GM12878 (cell line): Measurements from ENCODE around the gene DSTN. TPM values are rescaled to one million over a fixed set of nuclear protein-coding genes. Genes with fewer than 3 reads are reported as not detected.

Source experiments
- ATAC-seq: fragments of 200-7000 bp; cut with Tn5 transposase; 3 replicates; pipeline ENCODE4 v1.9.1; 2020; ENCODE audit warnings: mild to moderate bottlenecking, moderate library complexity
- BruUV-seq: library from RNA; stranded (reverse); fragments of 400-500 nt; replicated peaks from 2 replicates; lab custom pipeline; 2021; lab: Mats Ljungman, UMichigan
- CTCF ChIA-PET: fragments of 300-600 bp; sonication (Branson Sonifier 250); formaldehyde crosslinking; extraction: SDS; loops from one replicate; lab custom pipeline; 2021; ENCODE audit warnings: inconsistent platforms; lab: Yijun Ruan, JAX
- POLR2A ChIA-PET: fragments of 350-600 bp; formaldehyde crosslinking; extraction: SDS; loops from one replicate; lab custom pipeline; 2021; ENCODE audit warnings: inconsistent platforms; lab: Charles Lee
- RAD21 ChIA-PET: fragments of 300-600 bp; sonication (Branson Sonifier 250); formaldehyde crosslinking; loops from one replicate; lab custom pipeline; 2023; ENCODE audit warnings: antibody characterized with exemption; ENCODE audit not compliant: unreplicated experiment; lab: Charles Lee
- SMC1A ChIA-PET: fragments of 300-600 bp; sonication (Branson Sonifier 250); formaldehyde crosslinking; loops from one replicate; lab custom pipeline; 2023; ENCODE audit not compliant: unreplicated experiment, uncharacterized antibody; lab: Charles Lee
- DNase-seq: peaks from one replicate; pipeline ENCODE4 v3.0.0-alpha.2; 2011; ENCODE audit warnings: low read depth, low spot score
- FAIRE-seq: peaks from 3 replicates; lab custom pipeline; 2011; peaks lifted over from hg19 to GRCh38; lab: Jason Lieb, UNC
- H2AFZ ChIP-seq: 2 replicates; pipeline ENCODE4 v1.6.0; 2011; ENCODE audit warnings: low read depth, low read length, control low read depth; ENCODE audit not compliant: control insufficient read depth
- H3K27ac ChIP-seq: 2 replicates; pipeline ENCODE4 v1.5.1; 2011; ENCODE audit warnings: control low read depth; ENCODE audit not compliant: control insufficient read depth, insufficient read depth
- H3K27me3 ChIP-seq, 2 experiments: replicated peaks in 1 of 2; 2 replicates each; pipeline versions ENCODE4 v1.6.0 to v1.6.1; 2011; ENCODE audit warnings: low read length in 1 of 2; ENCODE audit not compliant: control insufficient read depth in 2 of 2, insufficient read depth in 2 of 2
- H3K36me3 ChIP-seq, 2 experiments: 2 replicates each; pipeline ENCODE4 v1.5.1; 2011; ENCODE audit warnings: low read length in 1 of 2; ENCODE audit not compliant: control insufficient read depth in 2 of 2, insufficient read depth in 2 of 2
- H3K4me1 ChIP-seq: 2 replicates; pipeline ENCODE4 v1.6.1; 2011; ENCODE audit warnings: mild to moderate bottlenecking, low read length, moderate library complexity, mixed read lengths; ENCODE audit not compliant: control insufficient read depth, insufficient read depth
- H3K4me2 ChIP-seq: 2 replicates; pipeline ENCODE4 v1.6.0; 2011; ENCODE audit warnings: control low read depth; ENCODE audit not compliant: control insufficient read depth, insufficient read depth
- H3K4me3 ChIP-seq: fragments of 200-600 bp; sonication (generic); 2 replicates; pipeline ENCODE4 v1.5.1; 2016
- H3K79me2 ChIP-seq: 2 replicates; pipeline ENCODE4 v1.6.0; 2011; ENCODE audit warnings: low read length; ENCODE audit not compliant: control insufficient read depth, insufficient read depth
- H3K9ac ChIP-seq: 2 replicates; pipeline ENCODE4 v1.8.0; 2011; ENCODE audit warnings: low read length, control low read depth, mixed read lengths; ENCODE audit not compliant: control insufficient read depth, insufficient read depth
- H3K9me3 ChIP-seq: replicated peaks from 3 replicates; pipeline ENCODE4 v1.5.1; 2011; ENCODE audit warnings: mild to moderate bottlenecking, low read length; ENCODE audit not compliant: control insufficient read depth, insufficient read depth
- H4K20me1 ChIP-seq: 2 replicates; pipeline ENCODE4 v1.6.0; 2011; ENCODE audit not compliant: control insufficient read depth, insufficient read depth
- POLR2A ChIP-seq: IDR thresholded peaks from 2 replicates; pipeline ENCODE4 v1.6.1; 2011; ENCODE audit warnings: low read depth, mild to moderate bottlenecking, low read length
- YBX1 ChIP-seq: fragments of 450-650 bp; IDR thresholded peaks from 2 replicates; pipeline ENCODE4 v1.6.1; 2016; ENCODE audit warnings: antibody characterized with exemption
- ZBTB40 ChIP-seq: fragments of 450-650 bp; IDR thresholded peaks from 2 replicates; pipeline ENCODE4 v1.6.1; 2016; ENCODE audit warnings: mild to moderate bottlenecking, moderate library complexity, borderline replicate concordance
- WGBS: methylation state at CpG from one replicate; pipeline ENCODE4 v1.1.6; 2016; ENCODE audit warnings: low lambda C conversion rate; ENCODE audit not compliant: insufficient replicate concordance, insufficient coverage; ENCODE audit errors: missing lambda C conversion rate; 5-methylcytosine and 5-hydroxymethylcytosine counted together
- in situ Hi-C: fragments of 300-500 bp; cut with MboI; formaldehyde crosslinking; loops from 9 replicates; pipeline ENCODE4 v1.14.3; 2018; ENCODE audit warnings: mixed read lengths
- intact Hi-C: fragments of 100-400 bp; cut with micrococcal nuclease; formaldehyde crosslinking; loops from one replicate; pipeline ENCODE4 v1.14.2; 2022; ENCODE audit not compliant: unreplicated experiment
- polyA plus RNA-seq, 11 experiments: library from polyadenylated mRNA; depleted of rRNA in 4 of 11; unstranded in 6 of 11; stranded (reverse) in 5 of 11; fragments of >200 nt; fragmentation: Nextera tagmentation in 4 of 11; fragmentation: Illumina TruSeq in 1 of 11; extraction: Ambion mirVana in 4 of 11; extraction: Trizol in 1 of 11; gene quantifications; 1 replicate in 1 of 11; 2 replicates in 10 of 11; pipeline versions ENCODE4 v1.2.1 to v1.2.3, GENCODE V29; 2011 to 2016; ENCODE audit warnings: inconsistent platforms in 2 of 11, missing spikeins in 2 of 11, low read depth in 1 of 11
- total RNA-seq, 4 experiments: library from RNA; depleted of rRNA in 3 of 4; stranded (reverse); fragments of >200 nt in 3 of 4; fragmentation: Illumina TruSeq in 1 of 4; extraction: Trizol in 1 of 4; gene quantifications; 2 replicates each; pipeline versions ENCODE4 v1.2.1 to v1.2.3, GENCODE V29; 2013 to 2021

DSTN gene
- total and polyA plus RNA-seq, 10 of the 15 experiments (the other 5 are each of a cell fraction or from before 2014, with no cell fraction given) = 26.7 to 137 (median 40.8) TPM

- no peak for FAIRE-seq
- Histone ChIP-seq H3K36me3 (peaks cover 14 to 18% of the 10 kb centered on the region in 2 experiments), H2AFZ (no peak overlapping the region), H3K4me2 (no peak overlapping the region), H3K79me2 (no peaks in the 10 kb centered on the region), H3K27ac (no peak overlapping the region), H4K20me1 (no peaks in the 10 kb centered on the region), H3K4me3 (no peak overlapping the region), H3K4me1 (no peaks in the 10 kb centered on the region), H3K9me3 (no peaks in the 10 kb centered on the region), H3K27me3 (no peaks in the 10 kb centered on the region), H3K9ac (no peak overlapping the region)
- no peak for ATAC-seq
- BruUV-seq = no TSS peak
- no peak for TF ChIP-seq ZBTB40
- 0 out of 2 replicates have a peak, but pooled peaks have one; percentile 25 for TF ChIP-seq POLR2A
- TF ChIP-seq YBX1 = no peak
- ChIA-PET POLR2A (no interaction called here), RAD21 (no interaction called here), CTCF (no interaction called here), SMC1A (no interaction called here)
- intact Hi-C loops = no loop called here
- in situ Hi-C loops = no loop called here
- 97% methylated on average over 17 of the region's 18 CpGs for WGBS
- no peak for DNase-seq
Observed at GRCh38 chr20:17628101-17628841, 58.4 kb downstream of the DSTN start.
